HL-60 (cell line): ENCODE measurements around the gene ZNF512.

ENCODE experiments used
- DNase-seq, 2 experiments: peaks; one replicate each; pipeline ENCODE4 v3.0.0-alpha.2; 2010 to 2020; ENCODE audit warnings: low read depth in 1 of 2, low spot score in 1 of 2
- H3K27ac ChIP-seq: fragments of 250-450 bp; sonication (Bioruptor Pico); replicated peaks from 2 replicates; pipeline ENCODE4 v1.5.1; 2020; ENCODE audit warnings: mild to moderate bottlenecking, moderate library complexity
- H3K27me3 ChIP-seq: fragments of 250-450 bp; sonication (Bioruptor Pico); 2 replicates; pipeline ENCODE4 v1.5.1; 2021; ENCODE audit warnings: mild to moderate bottlenecking, moderate library complexity; ENCODE audit not compliant: insufficient read depth, poor library complexity, severe bottlenecking
- H3K4me3 ChIP-seq: replicated peaks from 2 replicates; pipeline ENCODE4 v1.5.1; 2011; ENCODE audit warnings: mild to moderate bottlenecking, control low read depth, low read length; ENCODE audit not compliant: insufficient read depth
- GABPA ChIP-seq: IDR thresholded peaks from 2 replicates; pipeline ENCODE4 v1.6.1; 2012; ENCODE audit warnings: low read depth
- POLR2AphosphoS5 ChIP-seq: IDR thresholded peaks from 2 replicates; pipeline ENCODE4 v1.6.1; 2012; ENCODE audit warnings: low read depth
- SPI1 ChIP-seq: IDR thresholded peaks from 2 replicates; pipeline ENCODE4 v1.6.1; 2012; ENCODE audit warnings: low read depth, mild to moderate bottlenecking, borderline replicate concordance
- TF ChIP-seq, protein P1 (sequence below): IDR thresholded peaks from 2 replicates; pipeline ENCODE4 v1.6.1; 2012; ENCODE audit warnings: low read depth; ENCODE audit not compliant: insufficient replicate concordance
- TF ChIP-seq, protein P2 (sequence below): IDR thresholded peaks from one replicate; pipeline ENCODE4 v1.5.1; 2011; ENCODE audit warnings: low read length, control low read depth, inconsistent platforms; ENCODE audit not compliant: insufficient read depth

ZNF512 gene

DNA sequence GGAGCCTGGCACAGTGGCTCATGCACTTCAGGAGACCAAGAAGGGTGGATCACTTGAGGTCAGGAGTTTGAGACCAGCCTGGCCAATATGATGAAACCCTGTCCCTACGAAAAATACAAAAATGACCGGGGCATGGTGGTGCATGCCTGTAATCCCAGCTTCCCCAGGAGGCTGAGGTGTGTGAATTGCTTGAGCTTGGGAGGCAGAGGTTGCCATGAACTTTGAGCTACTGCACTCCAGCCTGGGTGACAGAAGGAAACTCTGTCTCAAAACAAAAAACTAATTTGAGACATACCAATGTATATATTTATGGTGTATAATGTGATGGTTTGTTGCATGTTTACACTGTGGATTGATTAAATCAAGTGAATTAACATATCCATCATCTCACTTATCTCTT, 21.8 kb upstream of the ZNF512 start:
- TF ChIP-seq SPI1, result no peak
- TF ChIP-seq, protein P1, sequence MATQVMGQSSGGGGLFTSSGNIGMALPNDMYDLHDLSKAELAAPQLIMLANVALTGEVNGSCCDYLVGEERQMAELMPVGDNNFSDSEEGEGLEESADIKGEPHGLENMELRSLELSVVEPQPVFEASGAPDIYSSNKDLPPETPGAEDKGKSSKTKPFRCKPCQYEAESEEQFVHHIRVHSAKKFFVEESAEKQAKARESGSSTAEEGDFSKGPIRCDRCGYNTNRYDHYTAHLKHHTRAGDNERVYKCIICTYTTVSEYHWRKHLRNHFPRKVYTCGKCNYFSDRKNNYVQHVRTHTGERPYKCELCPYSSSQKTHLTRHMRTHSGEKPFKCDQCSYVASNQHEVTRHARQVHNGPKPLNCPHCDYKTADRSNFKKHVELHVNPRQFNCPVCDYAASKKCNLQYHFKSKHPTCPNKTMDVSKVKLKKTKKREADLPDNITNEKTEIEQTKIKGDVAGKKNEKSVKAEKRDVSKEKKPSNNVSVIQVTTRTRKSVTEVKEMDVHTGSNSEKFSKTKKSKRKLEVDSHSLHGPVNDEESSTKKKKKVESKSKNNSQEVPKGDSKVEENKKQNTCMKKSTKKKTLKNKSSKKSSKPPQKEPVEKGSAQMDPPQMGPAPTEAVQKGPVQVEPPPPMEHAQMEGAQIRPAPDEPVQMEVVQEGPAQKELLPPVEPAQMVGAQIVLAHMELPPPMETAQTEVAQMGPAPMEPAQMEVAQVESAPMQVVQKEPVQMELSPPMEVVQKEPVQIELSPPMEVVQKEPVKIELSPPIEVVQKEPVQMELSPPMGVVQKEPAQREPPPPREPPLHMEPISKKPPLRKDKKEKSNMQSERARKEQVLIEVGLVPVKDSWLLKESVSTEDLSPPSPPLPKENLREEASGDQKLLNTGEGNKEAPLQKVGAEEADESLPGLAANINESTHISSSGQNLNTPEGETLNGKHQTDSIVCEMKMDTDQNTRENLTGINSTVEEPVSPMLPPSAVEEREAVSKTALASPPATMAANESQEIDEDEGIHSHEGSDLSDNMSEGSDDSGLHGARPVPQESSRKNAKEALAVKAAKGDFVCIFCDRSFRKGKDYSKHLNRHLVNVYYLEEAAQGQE, result no peak
- TF ChIP-seq POLR2AphosphoS5, result no peak
- TF ChIP-seq, protein P2, sequence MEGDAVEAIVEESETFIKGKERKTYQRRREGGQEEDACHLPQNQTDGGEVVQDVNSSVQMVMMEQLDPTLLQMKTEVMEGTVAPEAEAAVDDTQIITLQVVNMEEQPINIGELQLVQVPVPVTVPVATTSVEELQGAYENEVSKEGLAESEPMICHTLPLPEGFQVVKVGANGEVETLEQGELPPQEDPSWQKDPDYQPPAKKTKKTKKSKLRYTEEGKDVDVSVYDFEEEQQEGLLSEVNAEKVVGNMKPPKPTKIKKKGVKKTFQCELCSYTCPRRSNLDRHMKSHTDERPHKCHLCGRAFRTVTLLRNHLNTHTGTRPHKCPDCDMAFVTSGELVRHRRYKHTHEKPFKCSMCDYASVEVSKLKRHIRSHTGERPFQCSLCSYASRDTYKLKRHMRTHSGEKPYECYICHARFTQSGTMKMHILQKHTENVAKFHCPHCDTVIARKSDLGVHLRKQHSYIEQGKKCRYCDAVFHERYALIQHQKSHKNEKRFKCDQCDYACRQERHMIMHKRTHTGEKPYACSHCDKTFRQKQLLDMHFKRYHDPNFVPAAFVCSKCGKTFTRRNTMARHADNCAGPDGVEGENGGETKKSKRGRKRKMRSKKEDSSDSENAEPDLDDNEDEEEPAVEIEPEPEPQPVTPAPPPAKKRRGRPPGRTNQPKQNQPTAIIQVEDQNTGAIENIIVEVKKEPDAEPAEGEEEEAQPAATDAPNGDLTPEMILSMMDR, result no peak
- no peak for TF ChIP-seq GABPA
- DNase-seq, result no peak
- Histone ChIP-seq H3K4me3 (no peak overlapping the region), H3K27me3 (no peaks in the 10 kb centered on the region), H3K27ac (no peak overlapping the region)

DNA sequence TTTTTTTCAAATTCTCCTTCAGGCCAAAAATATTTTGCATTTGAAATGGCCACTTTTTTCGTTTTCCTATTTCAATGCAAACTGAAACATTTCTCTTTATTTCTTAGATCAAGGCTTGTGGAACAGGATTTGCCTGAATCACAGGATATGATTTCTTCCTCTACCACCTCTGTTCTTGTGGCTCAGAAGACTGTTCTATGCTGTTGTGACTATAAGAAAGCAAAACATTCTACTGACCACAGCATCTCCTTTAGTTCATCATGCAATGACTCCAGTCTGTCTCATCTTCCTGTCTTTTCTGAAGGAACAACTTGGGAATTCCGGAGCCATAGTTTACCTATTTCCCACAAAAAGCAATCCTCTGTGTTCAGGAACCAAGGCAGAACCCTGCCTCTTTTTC, 16.2 kb upstream of the ZNF512 start:
- no peak overlapping the region for H3K27ac ChIP-seq
- TF ChIP-seq GABPA (no peak), POLR2AphosphoS5 (no peak), SPI1 (no peak)
- TF ChIP-seq, protein P1, result no peak
- TF ChIP-seq, protein P2, result no peak
- no peak for DNase-seq

DNA sequence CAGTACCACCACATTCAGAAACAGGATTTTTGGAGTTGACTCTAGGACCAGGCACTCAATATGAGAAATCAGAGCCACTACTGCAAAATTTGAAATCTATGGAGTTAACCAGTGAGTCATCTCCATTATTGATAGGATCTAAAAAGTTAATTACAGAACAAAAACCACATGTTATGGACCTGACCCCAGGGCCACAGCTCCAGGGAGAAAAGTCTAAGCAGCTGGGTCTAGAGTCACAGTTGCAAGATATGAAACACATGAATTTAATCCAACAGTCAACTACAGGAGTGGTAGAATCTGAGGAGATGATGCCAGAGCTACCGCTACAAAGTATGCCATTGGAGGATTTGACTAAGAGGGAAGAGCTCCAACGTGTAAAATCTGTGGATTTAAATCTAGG, 13.4 kb upstream of the ZNF512 start:
- TF ChIP-seq SPI1, result no peak
- TF ChIP-seq, protein P1, result no peak
- TF ChIP-seq POLR2AphosphoS5, result no peak
- TF ChIP-seq GABPA, result no peak
- TF ChIP-seq, protein P2, result no peak

More for the DNA sequence above, 16.2 kb upstream of the ZNF512 start:
- H3K27me3 ChIP-seq, result no peaks in the 10 kb centered on the region
- H3K4me3 ChIP-seq, result no peak overlapping the region

More for the DNA sequence above, 13.4 kb upstream of the ZNF512 start:
- no peaks in the 10 kb centered on the region for H3K27me3 ChIP-seq
- H3K4me3 ChIP-seq, result no peak overlapping the region
- DNase-seq, result no peak
- no peak overlapping the region for H3K27ac ChIP-seq
